ENCODE data around the gene LXN.

LXN gene

GRCh38 chr3:158668506-158668905, 3.9 kb downstream of the LXN start:
- no peak for DNase-seq

DNA sequence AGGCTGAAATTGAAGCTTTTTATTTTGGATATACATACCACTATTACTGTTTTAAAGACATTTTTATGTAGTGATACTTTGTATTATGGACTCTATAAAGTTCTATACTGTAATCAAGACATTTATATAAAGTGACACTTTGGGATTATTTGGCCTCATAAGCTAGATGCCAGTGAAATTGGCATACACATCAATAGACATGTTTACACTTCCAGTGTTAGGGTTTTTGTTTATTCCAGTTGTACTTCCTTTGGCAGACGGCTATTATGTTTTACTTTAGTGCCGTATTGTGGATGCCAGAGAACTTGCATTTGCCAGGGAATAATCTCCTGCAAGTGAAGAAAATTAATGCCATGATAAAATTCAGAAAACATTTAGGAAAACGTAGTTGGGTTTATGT, 6.0 kb downstream of the LXN start:
- no peak for DNase-seq

DNA sequence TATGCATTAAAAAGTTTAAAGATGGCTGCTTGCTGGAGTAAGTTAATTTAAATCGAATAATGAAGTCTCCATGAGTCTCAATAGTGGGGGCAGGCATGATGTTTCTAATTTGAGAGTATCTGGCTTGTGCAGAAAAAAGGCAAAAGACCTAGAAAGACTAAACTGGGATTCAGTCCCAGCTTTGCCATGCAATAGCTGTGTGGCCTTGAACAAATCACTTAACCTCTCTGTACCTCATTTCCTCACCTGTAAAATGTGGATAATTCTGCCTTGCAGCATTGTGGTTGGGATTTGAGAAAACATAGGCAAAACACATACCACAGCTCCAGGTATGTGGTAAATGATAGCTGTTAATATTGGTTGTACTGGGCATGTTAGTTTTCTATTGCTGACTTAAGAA, 8.6 kb downstream of the LXN start:
- DNase-seq = no peak

DNA sequence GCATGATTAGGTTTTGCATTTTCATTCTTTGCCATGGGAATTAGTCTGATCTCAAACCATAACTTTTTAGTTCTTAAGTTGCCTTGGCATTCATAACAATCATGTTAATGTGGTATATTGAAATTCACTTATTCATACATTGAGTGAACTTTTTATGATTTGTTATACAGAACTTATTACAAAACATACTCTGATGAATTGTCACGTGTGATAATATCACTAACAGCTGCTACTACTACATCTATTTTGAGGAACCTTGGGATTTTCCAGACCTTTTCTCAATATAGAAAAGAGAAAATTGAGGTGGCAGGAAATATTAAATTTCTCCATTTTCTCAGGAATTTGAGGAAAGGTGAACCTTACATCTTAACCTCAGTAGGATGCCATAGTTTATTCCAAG, 9.2 kb downstream of the LXN start:
- DNase-seq = no peak

DNA sequence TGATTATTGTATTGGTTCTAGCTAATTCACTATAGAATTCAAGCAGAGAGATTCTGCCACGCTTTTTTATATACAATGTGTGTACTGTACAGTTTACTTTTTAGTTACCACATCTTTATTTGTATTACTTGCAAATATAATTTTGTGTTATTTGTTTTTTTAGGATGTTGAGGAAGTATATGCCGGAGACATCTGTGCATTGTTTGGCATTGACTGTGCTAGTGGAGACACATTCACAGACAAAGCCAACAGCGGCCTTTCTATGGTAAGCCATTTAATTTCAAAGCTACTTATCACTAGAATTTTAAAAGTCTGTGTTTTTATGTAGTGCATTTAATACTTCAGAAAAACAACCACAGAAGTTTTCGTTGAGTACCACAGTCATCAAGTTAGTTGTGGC, 11.7 kb downstream of the LXN start:
- no peak for DNase-seq

GRCh38 chr3:158659454-158660237, 12.8 kb downstream of the LXN start:
- DNase-seq = peak; percentile 77

DNA sequence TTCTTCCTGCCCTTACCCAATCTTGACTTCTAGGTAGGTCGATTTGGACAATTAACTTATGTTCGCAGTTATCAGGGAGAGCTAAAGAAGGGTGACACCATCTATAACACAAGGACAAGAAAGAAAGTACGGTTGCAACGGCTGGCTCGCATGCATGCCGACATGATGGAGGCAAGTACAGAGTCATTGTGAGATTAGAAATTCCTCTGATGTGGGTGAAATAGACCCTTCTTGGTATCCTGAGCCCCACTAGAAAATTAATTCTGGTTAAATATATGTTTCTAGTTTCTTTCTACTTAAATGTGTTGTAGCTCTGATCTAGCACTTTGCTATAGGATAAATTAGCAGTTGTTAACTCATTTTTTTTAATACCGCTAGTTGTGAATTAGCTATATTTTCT, 13.6 kb downstream of the LXN start:
- no peak for DNase-seq

GRCh38 chr3:158652463-158652862, 20.0 kb downstream of the LXN start:
- no peak for DNase-seq

- no peak for DNase-seq
These were observed 21.3 kb downstream of the LXN start for GRCh38 chr3:158651192-158651591.

- no peak for DNase-seq
These were observed 22.7 kb downstream of the LXN start for GRCh38 chr3:158649791-158650190.

DNA sequence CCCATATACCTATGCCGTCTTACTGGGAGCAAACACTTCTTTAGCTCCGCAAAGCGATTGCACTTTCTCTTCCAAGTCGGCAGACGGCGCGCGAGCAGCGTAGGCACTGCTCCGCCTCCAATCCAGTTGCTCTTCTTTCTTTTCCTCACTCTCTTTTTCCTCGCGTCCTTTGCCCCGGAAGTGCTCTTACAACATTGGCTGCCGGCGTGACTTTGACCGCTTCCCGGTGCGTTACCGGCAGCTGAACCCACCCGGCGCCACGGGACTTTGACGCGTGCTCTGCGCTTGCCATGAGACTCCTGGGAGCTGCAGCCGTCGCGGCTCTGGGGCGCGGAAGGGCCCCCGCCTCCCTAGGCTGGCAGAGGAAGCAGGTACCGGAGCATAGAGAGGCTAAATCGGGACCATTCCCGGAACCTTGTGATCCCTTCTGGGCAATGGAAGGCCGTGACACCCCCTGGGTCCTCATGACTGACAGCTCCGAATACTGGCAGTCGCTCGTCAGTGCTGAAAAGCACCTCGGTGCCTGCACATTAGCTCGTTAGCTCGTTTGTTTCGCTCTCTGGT, 28.0 kb downstream of the LXN start, which contains the start of gene GFM1:
GFM1 (plus strand) TSS at position 183 of the 564 bp plus-strand sequence; CDS start at position 291, 108 bp downstream.
- peak; percentile 97 for DNase-seq

DNA sequence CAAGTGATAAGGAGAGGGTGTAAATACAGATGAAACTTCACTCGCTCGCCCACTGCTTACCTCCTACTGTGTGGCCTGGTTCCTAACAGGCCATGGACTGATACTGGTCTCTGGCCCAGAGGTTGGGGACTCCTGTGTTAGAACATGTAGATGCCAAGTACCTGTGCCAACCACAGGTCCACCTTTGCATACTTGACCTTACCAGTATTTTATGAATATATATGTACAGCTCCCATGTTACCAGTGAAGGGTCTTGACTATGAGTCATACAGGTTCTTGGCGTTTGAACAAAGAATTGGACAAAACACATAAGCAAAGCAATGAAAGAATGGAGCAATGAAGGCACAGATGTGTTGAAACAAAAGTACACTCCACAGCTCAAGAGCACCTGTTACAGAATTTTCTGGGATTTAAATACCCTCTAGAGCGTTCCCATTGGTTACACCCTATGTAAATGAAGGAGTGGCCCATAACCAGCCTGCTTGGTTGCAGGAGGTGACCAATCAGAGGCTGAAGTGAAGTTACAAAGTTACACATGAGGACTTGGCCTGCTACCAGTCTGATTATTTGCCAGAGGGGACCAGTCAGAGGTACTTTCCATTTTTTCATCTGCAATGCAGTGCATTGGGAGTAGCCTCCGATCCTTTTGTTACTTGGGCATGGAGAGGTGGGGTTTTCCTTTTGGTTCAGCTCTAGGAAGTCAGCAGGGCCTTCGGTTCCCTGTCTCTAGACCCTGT, 29.8 kb downstream of the LXN start:
- no peak for DNase-seq

- no peak for DNase-seq
These were observed 30.4 kb downstream of the LXN start for GRCh38 chr3:158642005-158642404.

- DNase-seq = no peak
These were observed 31.8 kb downstream of the LXN start for GRCh38 chr3:158640646-158641045.

- DNase-seq = no peak
These were observed 40.5 kb downstream of the LXN start for GRCh38 chr3:158631981-158632380.

GRCh38 chr3:158625881-158626280, 46.6 kb downstream of the LXN start:
- no peak for DNase-seq

DNA sequence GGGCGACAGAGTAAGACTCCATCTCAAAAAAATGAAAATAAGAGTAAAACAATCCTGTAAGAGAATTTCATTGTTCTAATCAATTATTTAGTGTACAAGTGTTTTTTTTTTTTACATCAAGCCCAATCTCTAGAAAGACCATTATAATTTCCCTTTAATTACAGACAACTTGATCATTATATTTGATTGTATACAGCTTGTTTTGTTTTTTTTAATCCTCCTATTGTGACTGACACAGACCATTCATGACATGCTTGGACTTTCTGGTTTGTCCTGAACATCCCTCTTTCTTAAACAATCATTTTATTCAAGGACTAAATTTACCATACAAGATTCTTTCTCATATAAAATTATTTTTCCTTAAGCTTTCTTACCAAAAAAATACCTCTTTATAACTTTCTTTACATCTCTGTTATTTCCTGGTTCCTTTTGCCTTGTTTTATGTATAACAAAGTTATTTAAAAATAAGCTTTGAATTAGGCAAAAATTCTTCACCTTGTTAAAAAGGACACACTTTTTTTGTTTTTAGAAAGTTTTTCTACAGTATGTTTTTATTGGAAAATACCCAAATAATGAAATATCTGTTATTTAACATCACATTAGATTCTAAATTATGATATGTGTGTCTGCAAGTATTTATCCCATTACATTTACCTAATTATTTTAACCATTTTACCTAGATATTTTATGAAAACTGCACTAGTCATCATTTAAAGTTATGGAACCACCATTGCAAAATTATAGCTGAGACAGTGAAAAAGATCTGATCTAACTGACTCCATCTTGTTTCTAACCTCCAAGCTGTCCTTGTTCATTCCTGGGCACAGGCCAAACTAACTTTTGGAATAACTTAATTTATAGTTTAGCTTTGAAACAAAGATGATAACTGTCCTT, 54.2 kb downstream of the LXN start:
- DNase-seq = no peak

Measured in fibroblast of skin of back (primary cell).